Dendritic cell treated with granulocyte-macrophage colony-stimulating factor and Interleukin-4, amounts not matched to agents 40 ng/mL and 50 ng/mL, for 4 days (primary cell): Measurements from ENCODE around the gene SEPTIN5.

Source experiments
- H3K27ac Mint-ChIP-seq: one replicate; pipeline ENCODE4 v1.8.0; 2022; ENCODE audit warnings: mild to moderate bottlenecking, mixed read lengths
- H3K27me3 Mint-ChIP-seq: one replicate; pipeline ENCODE4 v1.8.0; 2022; ENCODE audit warnings: mild to moderate bottlenecking, mixed read lengths
- H3K36me3 Mint-ChIP-seq: one replicate; pipeline ENCODE4 v1.8.0; 2022; ENCODE audit warnings: low read depth, mixed read lengths
- H3K4me1 Mint-ChIP-seq: one replicate; pipeline ENCODE4 v1.8.0; 2022; ENCODE audit warnings: low read depth, mixed read lengths
- H3K4me3 Mint-ChIP-seq: one replicate; pipeline ENCODE4 v1.8.0; 2022; ENCODE audit warnings: mild to moderate bottlenecking, moderate library complexity, mixed read lengths
- H3K9me3 Mint-ChIP-seq: one replicate; pipeline ENCODE4 v1.8.0; 2022; ENCODE audit warnings: mixed read lengths
- intact Hi-C: fragments of 100-400 bp; cut with micrococcal nuclease; formaldehyde crosslinking; loops from one replicate; pipeline ENCODE4 v1.15.0; 2022

Gene SEPTIN5

DNA sequence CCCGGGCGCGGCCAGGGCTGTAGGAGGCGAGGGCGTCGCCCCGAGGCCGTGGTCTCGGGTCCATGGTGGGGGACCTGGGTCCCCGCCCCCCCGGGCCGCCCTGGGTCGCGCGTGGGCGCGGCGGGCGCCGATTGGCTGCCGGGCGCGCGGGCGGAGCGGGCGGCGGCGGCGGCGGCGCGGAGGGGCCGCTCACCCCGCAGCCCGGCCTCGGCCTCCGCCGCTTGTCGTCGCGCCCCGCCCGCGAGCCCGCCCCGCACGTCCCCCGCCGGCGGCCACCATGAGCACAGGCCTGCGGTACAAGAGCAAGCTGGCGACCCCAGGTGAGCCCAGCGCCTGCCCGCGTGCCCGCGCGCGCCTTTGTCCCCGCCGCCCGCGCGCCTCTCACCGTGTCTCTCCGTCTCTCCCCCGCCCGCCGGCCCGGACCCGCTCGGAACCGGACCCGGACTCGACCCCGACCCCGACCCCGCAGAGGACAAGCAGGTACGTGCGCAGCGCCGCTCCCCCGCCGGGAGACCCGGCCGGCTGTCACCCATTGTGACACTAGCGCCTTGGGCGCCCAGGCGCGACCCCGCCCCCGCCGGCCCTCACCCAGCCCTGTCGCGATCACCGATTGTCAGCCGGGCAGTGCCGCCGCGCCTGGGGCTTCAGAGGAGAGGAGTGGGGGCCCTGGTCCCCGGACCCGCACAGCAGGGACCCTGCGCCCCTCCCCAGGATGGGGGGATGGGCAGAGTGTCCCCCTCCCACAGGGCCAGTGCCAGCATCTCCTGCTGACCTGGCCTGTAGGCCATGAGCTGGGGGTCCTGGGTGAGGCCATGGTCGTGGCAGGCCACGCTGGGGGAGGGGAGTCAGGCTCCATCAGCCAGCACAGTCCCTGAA lies at the start of gene SEPTIN5:
SEPTIN5 (plus strand) TSS at position 192 of the 876 bp plus-strand sequence; CDS start at position 278, 86 bp downstream.
- Mint-ChIP-seq H3K9me3 (no peaks in the 10 kb centered on the region), H3K4me1 (peaks cover 13% of the 10 kb centered on the region), H3K4me3 (peak within 1 kb of the TSS; percentile 73), H3K27me3 (peaks cover 60% of the 10 kb centered on the region), H3K27ac (no peak within 1 kb of the TSS), H3K36me3 (no peaks in the 10 kb centered on the region)
- intact Hi-C loops, result loop anchor here (5.0 to 10.0 kb wide), 2 partner anchors 32 to 570 kb away; partner anchors contain the start of gene ESS2

- H3K4me3 Mint-ChIP-seq, result no peak overlapping the region
- no peaks in the 10 kb centered on the region for H3K36me3 Mint-ChIP-seq
- intact Hi-C loops, result no loop called here
- peaks cover 1% of the 10 kb centered on the region for H3K27me3 Mint-ChIP-seq
- no peak overlapping the region for H3K27ac Mint-ChIP-seq
- peaks cover 15% of the 10 kb centered on the region for H3K4me1 Mint-ChIP-seq
- H3K9me3 Mint-ChIP-seq, result no peaks in the 10 kb centered on the region
Measured at GRCh38 chr22:19664951-19665783, 49.1 kb upstream of the SEPTIN5 start.

DNA sequence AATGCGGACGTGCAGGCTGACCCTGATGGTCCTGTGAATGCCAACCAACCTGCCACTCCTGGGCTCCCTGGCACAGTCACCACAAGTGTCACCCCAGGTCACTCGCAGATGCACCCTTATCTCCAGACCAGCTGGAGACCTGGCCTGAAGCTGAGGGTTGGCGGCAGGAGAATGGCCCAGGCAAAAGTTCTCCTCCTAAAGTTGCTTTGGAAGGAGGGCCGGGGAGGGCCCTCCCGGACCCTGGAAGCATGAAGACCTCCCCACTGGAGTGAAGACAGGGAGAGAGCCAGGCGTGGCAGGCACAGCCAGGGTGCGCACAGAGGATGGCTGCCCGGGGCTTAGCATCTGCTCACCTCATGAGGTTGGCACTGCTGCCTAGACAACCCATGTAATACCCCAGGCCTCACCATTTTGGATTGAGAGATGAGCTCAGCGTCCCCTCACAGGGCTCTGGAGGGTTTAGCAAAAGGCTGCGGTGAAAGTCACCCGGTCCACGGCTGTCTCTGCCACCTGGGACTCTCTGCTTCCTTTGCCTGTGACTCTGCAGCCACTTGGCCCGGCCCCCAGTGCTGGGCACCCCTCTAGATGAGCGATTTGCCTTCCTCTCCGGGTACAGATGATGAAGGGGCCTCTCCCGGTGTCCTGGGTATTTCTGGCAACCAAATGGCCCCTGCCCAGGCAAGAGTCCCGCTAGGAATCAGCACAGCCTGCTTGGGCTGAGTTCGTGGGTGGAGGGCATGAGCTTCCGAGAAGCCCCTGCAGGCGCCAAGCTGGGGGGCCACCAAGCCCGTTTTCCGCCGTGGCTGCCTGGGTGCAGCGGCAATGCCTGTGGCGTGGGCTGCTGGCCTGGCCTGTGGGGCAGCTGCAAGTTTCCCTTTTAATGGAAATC lies 48.3 kb upstream of the SEPTIN5 start:
- Mint-ChIP-seq H3K36me3 (no peaks in the 10 kb centered on the region), H3K4me3 (no peak overlapping the region), H3K27me3 (peaks cover 1% of the 10 kb centered on the region), H3K9me3 (no peaks in the 10 kb centered on the region), H3K27ac (no peak overlapping the region), H3K4me1 (peaks cover 14% of the 10 kb centered on the region)
- intact Hi-C loops, result no loop called here

- Mint-ChIP-seq H3K4me3 (no peak overlapping the region), H3K4me1 (peaks cover 9% of the 10 kb centered on the region), H3K36me3 (no peaks in the 10 kb centered on the region), H3K9me3 (peaks cover 4% of the 10 kb centered on the region), H3K27me3 (peaks cover 1% of the 10 kb centered on the region), H3K27ac (no peak overlapping the region)
- intact Hi-C loops, result no loop called here
Measured at GRCh38 chr22:19666673-19667593, 47.4 kb upstream of the SEPTIN5 start.

DNA sequence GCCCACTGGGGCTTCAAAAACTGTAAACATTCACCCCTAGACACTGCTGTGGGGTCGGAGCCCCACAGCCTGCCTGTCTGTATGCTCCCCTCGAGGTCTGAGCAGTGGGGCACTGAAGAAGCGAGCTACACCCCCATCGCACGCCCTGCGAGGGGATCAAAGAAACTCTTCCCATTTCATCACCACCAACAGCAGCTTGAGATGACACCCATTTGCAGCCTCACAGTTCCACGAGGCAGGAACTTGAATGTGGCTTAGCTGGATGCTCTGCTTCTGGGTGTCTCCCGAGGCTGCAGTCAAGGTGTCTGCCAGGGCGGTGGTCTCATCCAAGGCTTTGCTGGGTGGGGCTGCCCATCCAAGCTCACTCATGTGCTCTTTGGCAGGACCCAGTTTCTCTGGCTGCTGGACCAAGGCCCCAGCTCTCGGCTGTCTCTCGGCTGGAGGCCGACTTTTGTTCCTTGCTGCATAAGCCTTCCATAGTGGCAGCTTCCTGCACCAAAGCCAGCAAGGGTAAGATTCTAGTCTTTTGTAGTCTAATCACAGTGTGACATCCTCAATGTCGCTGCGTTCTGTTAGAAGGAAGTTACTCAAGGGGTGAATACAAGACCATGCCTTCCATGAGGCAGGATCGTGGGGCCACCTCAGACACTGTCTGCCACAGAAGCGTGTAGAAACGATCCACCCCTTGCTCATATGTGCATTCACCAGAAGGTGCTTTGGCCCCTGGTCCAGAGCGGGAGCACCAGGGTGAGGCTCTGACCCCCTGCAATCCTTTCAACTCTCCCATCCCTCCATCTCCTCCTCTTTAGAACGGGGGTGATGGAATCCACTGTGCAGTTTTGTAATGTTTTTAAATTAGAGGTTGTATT lies 46.2 kb upstream of the SEPTIN5 start:
- intact Hi-C loops, result no loop called here
- peaks cover 1% of the 10 kb centered on the region for H3K27me3 Mint-ChIP-seq

DNA sequence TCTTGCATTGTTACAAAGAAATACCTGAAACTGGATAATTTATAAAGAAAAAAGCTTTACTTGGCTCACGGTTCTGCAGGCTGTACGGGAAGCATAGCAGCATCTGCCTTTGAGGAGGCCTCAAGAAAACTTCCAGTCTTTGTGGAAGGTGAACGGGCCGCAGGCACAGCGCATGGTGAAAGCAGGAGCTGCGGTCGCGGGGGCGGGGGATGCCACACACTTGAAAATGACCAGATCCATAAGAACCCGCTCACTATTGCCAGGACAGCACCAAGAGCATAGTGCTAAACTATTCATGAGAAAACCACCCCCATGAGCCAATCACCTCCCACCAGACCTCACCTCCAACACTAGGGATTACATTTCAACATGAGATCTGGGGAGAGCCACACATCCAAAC lies 45.6 kb upstream of the SEPTIN5 start:
- peaks cover 1% of the 10 kb centered on the region for H3K27me3 Mint-ChIP-seq
- peaks cover 3% of the 10 kb centered on the region for H3K4me1 Mint-ChIP-seq
- intact Hi-C loops, result no loop called here
- H3K36me3 Mint-ChIP-seq, result no peaks in the 10 kb centered on the region
- peaks cover 7% of the 10 kb centered on the region for H3K9me3 Mint-ChIP-seq
- no peak overlapping the region for H3K27ac Mint-ChIP-seq
- no peak overlapping the region for H3K4me3 Mint-ChIP-seq

More for the DNA sequence above, 46.2 kb upstream of the SEPTIN5 start:
- Mint-ChIP-seq H3K4me1 (peaks cover 9% of the 10 kb centered on the region), H3K27ac (no peak overlapping the region), H3K4me3 (no peak overlapping the region), H3K36me3 (no peaks in the 10 kb centered on the region), H3K9me3 (peaks cover 7% of the 10 kb centered on the region)

- intact Hi-C loops, result no loop called here
- no peak overlapping the region for H3K4me3 Mint-ChIP-seq
- peaks cover 3% of the 10 kb centered on the region for H3K27me3 Mint-ChIP-seq
- no peaks in the 10 kb centered on the region for H3K4me1 Mint-ChIP-seq
- H3K36me3 Mint-ChIP-seq, result no peaks in the 10 kb centered on the region
- H3K27ac Mint-ChIP-seq, result no peak overlapping the region
- peaks cover 7% of the 10 kb centered on the region for H3K9me3 Mint-ChIP-seq
Measured at GRCh38 chr22:19669570-19669969, 44.7 kb upstream of the SEPTIN5 start.

DNA sequence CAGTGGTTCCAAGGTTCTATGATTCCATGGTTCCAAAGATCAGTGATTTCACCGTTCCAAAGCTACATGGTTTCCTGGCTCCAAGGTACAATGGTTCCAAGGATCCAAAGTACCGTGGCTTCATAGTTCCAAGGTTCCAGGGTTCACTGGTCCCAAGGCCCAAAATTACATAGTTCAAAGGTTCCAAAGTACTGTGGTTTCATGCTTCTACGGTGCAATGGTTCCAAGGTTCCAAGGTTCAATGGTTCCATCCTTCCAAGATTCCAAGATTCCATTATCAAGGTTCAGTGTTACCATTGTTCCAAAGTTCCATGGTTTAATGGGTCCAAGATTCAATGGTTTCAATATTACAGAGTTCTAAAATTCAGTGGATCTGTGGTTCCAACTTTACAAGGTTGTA lies 43.0 kb upstream of the SEPTIN5 start:
- Mint-ChIP-seq H3K4me1 (no peaks in the 10 kb centered on the region), H3K36me3 (no peaks in the 10 kb centered on the region), H3K4me3 (no peak overlapping the region), H3K27me3 (peaks cover 4% of the 10 kb centered on the region), H3K9me3 (peaks cover 7% of the 10 kb centered on the region), H3K27ac (no peak overlapping the region)
- intact Hi-C loops, result no loop called here

- intact Hi-C loops, result no loop called here
- H3K9me3 Mint-ChIP-seq, result peaks cover 7% of the 10 kb centered on the region
Measured at GRCh38 chr22:19672054-19672776, 42.1 kb upstream of the SEPTIN5 start.

DNA sequence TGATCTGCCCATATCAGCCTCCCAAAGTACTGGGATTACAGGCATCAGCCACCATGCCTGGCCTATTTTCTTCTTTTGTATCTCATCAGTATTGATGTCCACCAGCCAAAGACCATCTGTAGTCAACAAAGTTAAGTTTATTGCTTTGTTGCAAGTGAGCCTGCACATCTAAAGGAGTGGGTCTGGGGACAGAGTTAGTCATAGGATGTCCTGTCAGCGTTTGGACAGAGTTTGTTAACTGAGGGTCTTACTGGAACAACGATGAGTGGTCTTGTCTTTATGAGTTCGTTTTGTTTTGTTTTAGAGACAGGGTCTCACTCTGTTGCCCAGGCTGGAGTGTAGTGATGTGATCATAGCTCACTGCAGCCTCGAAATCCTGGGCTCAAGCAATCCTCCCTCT lies 40.6 kb upstream of the SEPTIN5 start:
- Mint-ChIP-seq H3K4me3 (no peak overlapping the region), H3K36me3 (no peaks in the 10 kb centered on the region), H3K4me1 (no peaks in the 10 kb centered on the region), H3K27me3 (peaks cover 3% of the 10 kb centered on the region), H3K9me3 (peaks cover 7% of the 10 kb centered on the region), H3K27ac (no peak overlapping the region)
- intact Hi-C loops, result no loop called here

More at GRCh38 chr22:19672054-19672776, 42.1 kb upstream of the SEPTIN5 start:
- Mint-ChIP-seq H3K36me3 (no peaks in the 10 kb centered on the region), H3K4me1 (no peaks in the 10 kb centered on the region), H3K27me3 (peaks cover 4% of the 10 kb centered on the region), H3K4me3 (no peak overlapping the region), H3K27ac (no peak overlapping the region)

- no peak overlapping the region for H3K27ac Mint-ChIP-seq
- intact Hi-C loops, result no loop called here
- no peak overlapping the region for H3K4me3 Mint-ChIP-seq
- peaks cover 7% of the 10 kb centered on the region for H3K9me3 Mint-ChIP-seq
- H3K27me3 Mint-ChIP-seq, result peaks cover 3% of the 10 kb centered on the region
- H3K4me1 Mint-ChIP-seq, result no peaks in the 10 kb centered on the region
- no peaks in the 10 kb centered on the region for H3K36me3 Mint-ChIP-seq
Measured at GRCh38 chr22:19674129-19674928, 40.0 kb upstream of the SEPTIN5 start.
